ENCODE data around the gene NR2F1-AS1.
"Not testable (repeated sequence)": the region's sequence is repeated elsewhere in the genome, so short reads cannot be mapped to it uniquely, and the experiment has no call there.

The NR2F1-AS1 gene

GRCh38 chr5:93512799-93513198 lies 68.2 kb downstream of the NR2F1-AS1 start:
- no peak for DNase-seq

GRCh38 chr5:93511445-93511844 lies 69.6 kb downstream of the NR2F1-AS1 start:
- no peak for DNase-seq

GRCh38 chr5:93510626-93511380 lies 70.2 kb downstream of the NR2F1-AS1 start:
- no peak for DNase-seq

GRCh38 chr5:93505553-93505952 lies 75.5 kb downstream of the NR2F1-AS1 start:
- DNase-seq: not testable (repeated sequence)

- DNase-seq: no peak
Measured at GRCh38 chr5:93503598-93504067, 77.4 kb downstream of the NR2F1-AS1 start.

- no peak for DNase-seq
Measured at GRCh38 chr5:93497096-93497495, 83.9 kb downstream of the NR2F1-AS1 start.

GRCh38 chr5:93479982-93480509 lies 101.0 kb downstream of the NR2F1-AS1 start:
- no peak for DNase-seq

- DNase-seq: peak in 1 of 2 experiments; percentile 26
Measured at GRCh38 chr5:93477816-93478215, 103.2 kb downstream of the NR2F1-AS1 start.

GRCh38 chr5:93476251-93476742 lies 104.7 kb downstream of the NR2F1-AS1 start:
- no peak for DNase-seq

GRCh38 chr5:93462916-93463315 lies 118.1 kb downstream of the NR2F1-AS1 start:
- no peak for DNase-seq

- no peak for DNase-seq
Measured at GRCh38 chr5:93461756-93462155, 119.3 kb downstream of the NR2F1-AS1 start.

GRCh38 chr5:93460286-93460685 lies 120.7 kb downstream of the NR2F1-AS1 start:
- DNase-seq: no peak

- DNase-seq: not testable (repeated sequence)
Measured at GRCh38 chr5:93456796-93457195, 124.2 kb downstream of the NR2F1-AS1 start.

GRCh38 chr5:93454896-93455295 lies 126.1 kb downstream of the NR2F1-AS1 start:
- DNase-seq: no peak

GRCh38 chr5:93452255-93452654 lies 128.8 kb downstream of the NR2F1-AS1 start:
- DNase-seq: no peak

GRCh38 chr5:93438124-93438523 lies 142.9 kb downstream of the NR2F1-AS1 start:
- DNase-seq: no peak

GRCh38 chr5:93436083-93436482 lies 144.9 kb downstream of the NR2F1-AS1 start:
- DNase-seq: no peak

- DNase-seq: no peak
Measured at GRCh38 chr5:93433422-93433821, 147.6 kb downstream of the NR2F1-AS1 start.

GRCh38 chr5:93431250-93431649 lies 149.8 kb downstream of the NR2F1-AS1 start:
- DNase-seq: no peak

- no peak for DNase-seq
Measured at GRCh38 chr5:93430673-93431199, 150.3 kb downstream of the NR2F1-AS1 start.

- DNase-seq: no peak
Measured at GRCh38 chr5:93430118-93430517, 150.9 kb downstream of the NR2F1-AS1 start.

GRCh38 chr5:93428868-93429267 lies 152.2 kb downstream of the NR2F1-AS1 start:
- no peak for DNase-seq

- no peak for DNase-seq
Measured at GRCh38 chr5:93427316-93427715, 153.7 kb downstream of the NR2F1-AS1 start.

GRCh38 chr5:93425096-93425495 lies 155.9 kb downstream of the NR2F1-AS1 start:
- DNase-seq: no peak
